Ectodermal cell (in vitro differentiated cells): ENCODE results near the gene GPR25.

Experiments used
- H3K27ac ChIP-seq: 2 replicates; pipeline ENCODE4 v1.7.0; 2013; ENCODE audit warnings: mild to moderate bottlenecking, low read depth, low read length; ENCODE audit not compliant: insufficient read depth, poor library complexity, severe bottlenecking
- H3K27me3 ChIP-seq: 2 replicates; pipeline ENCODE4 v1.7.0; 2013; ENCODE audit warnings: mild to moderate bottlenecking, low read length; ENCODE audit not compliant: insufficient read depth, control insufficient read depth, poor library complexity, severe bottlenecking
- H3K36me3 ChIP-seq: one replicate; pipeline ENCODE4 v1.7.0; 2013; ENCODE audit warnings: low read length; ENCODE audit not compliant: control insufficient read depth, insufficient read depth
- H3K4me1 ChIP-seq: one replicate; pipeline ENCODE4 v1.7.0; 2013; ENCODE audit warnings: low read length; ENCODE audit not compliant: control insufficient read depth, insufficient read depth
- H3K4me3 ChIP-seq: 2 replicates; pipeline ENCODE4 v1.7.0; 2013; ENCODE audit warnings: low read depth, low read length, control low read depth; ENCODE audit not compliant: insufficient read depth
- H3K9me3 ChIP-seq: 2 replicates; pipeline ENCODE4 v1.7.0; 2013; ENCODE audit warnings: mild to moderate bottlenecking, low read length, moderate library complexity; ENCODE audit not compliant: control insufficient read depth
- WGBS, 2 experiments: methylation state at CpG; one replicate each; pipeline ENCODE4 v1.1.7; 2013; ENCODE audit warnings: missing lambda C conversion rate in 2 of 2; 5-methylcytosine and 5-hydroxymethylcytosine counted together

The GPR25 gene

GRCh38 chr1:200919386-200919785 is 46.6 kb downstream of the GPR25 start:
- Histone ChIP-seq H3K27me3 (no peaks in the 10 kb centered on the region), H3K4me1 (peaks cover 6% of the 10 kb centered on the region), H3K27ac (no peak overlapping the region), H3K9me3 (no peaks in the 10 kb centered on the region), H3K36me3 (no peaks in the 10 kb centered on the region), H3K4me3 (no peak overlapping the region)
- 93% methylated on average over 2 of the region's 2 CpGs for WGBS, 2 experiments

GRCh38 chr1:200921571-200922110 is 48.9 kb downstream of the GPR25 start:
- Histone ChIP-seq H3K27ac (no peak overlapping the region), H3K4me1 (peaks cover 6% of the 10 kb centered on the region), H3K9me3 (no peaks in the 10 kb centered on the region), H3K4me3 (no peak overlapping the region), H3K36me3 (no peaks in the 10 kb centered on the region), H3K27me3 (no peaks in the 10 kb centered on the region)
- WGBS, 2 experiments, result 64 to 69% methylated on average over 9 of the region's 9 CpGs

GRCh38 chr1:200922406-200922805 is 49.6 kb downstream of the GPR25 start:
- peaks cover 6% of the 10 kb centered on the region for H3K4me1 ChIP-seq
- no peak overlapping the region for H3K27ac ChIP-seq
- H3K36me3 ChIP-seq, result no peaks in the 10 kb centered on the region
- H3K4me3 ChIP-seq, result no peak overlapping the region
- H3K27me3 ChIP-seq, result no peaks in the 10 kb centered on the region
- no peaks in the 10 kb centered on the region for H3K9me3 ChIP-seq
- WGBS, 2 experiments, result 91 to 95% methylated on average over 2 of the region's 2 CpGs

- no peaks in the 10 kb centered on the region for H3K36me3 ChIP-seq
- peaks cover 6% of the 10 kb centered on the region for H3K4me1 ChIP-seq
- H3K9me3 ChIP-seq, result no peaks in the 10 kb centered on the region
- no peak overlapping the region for H3K4me3 ChIP-seq
- no peaks in the 10 kb centered on the region for H3K27me3 ChIP-seq
- H3K27ac ChIP-seq, result no peak overlapping the region
- WGBS, 2 experiments, result 100% methylated on average over 1 of the region's 1 CpG; no CpG with 5 or more reads in 1 of the 2 experiments
Observed at GRCh38 chr1:200923601-200924000, 50.8 kb downstream of the GPR25 start.
